Muscle layer of duodenum (tissue), 2 donors: ENCODE results near the gene UBA7.

ENCODE experiments used
- H3K27ac ChIP-seq: one replicate; pipeline ENCODE4 v1.7.0; 2013; ENCODE audit warnings: mild to moderate bottlenecking, low read length
- H3K27me3 ChIP-seq: one replicate; pipeline ENCODE4 v1.7.0; 2013; ENCODE audit warnings: low read depth, mild to moderate bottlenecking, control low read depth, low read length
- H3K36me3 ChIP-seq, 2 donors: one replicate each; pipeline ENCODE4 v1.7.0; 2013; ENCODE audit warnings: low read length in 2 of 2, control low read depth in 1 of 2, mild to moderate bottlenecking in 1 of 2; ENCODE audit not compliant: insufficient read depth in 2 of 2, control insufficient read depth in 1 of 2
- H3K4me1 ChIP-seq, 2 donors: one replicate each; pipeline ENCODE4 v1.7.0; 2013; ENCODE audit warnings: low read length in 2 of 2, mild to moderate bottlenecking in 2 of 2, control low read depth in 1 of 2, moderate library complexity in 1 of 2; ENCODE audit not compliant: insufficient read depth in 2 of 2, control insufficient read depth in 1 of 2
- H3K4me3 ChIP-seq, 2 donors: one replicate each; pipeline ENCODE4 v1.7.0; 2013; ENCODE audit warnings: low read length in 2 of 2, low read depth in 1 of 2, mild to moderate bottlenecking in 1 of 2
- H3K9me3 ChIP-seq, 2 donors: one replicate each; pipeline ENCODE4 v1.7.0; 2013; ENCODE audit warnings: low read length in 2 of 2, control low read depth in 1 of 2, mild to moderate bottlenecking in 1 of 2; ENCODE audit not compliant: control insufficient read depth in 1 of 2
- donor health status: healthy.

UBA7 gene

GRCh38 chr3:49804141-49805041 is 9.4 kb downstream of the UBA7 start:
- H3K9me3 ChIP-seq: no peaks in the 10 kb centered on the region
- H3K4me1 ChIP-seq: peaks cover 10 to 60% of the 10 kb centered on the region in 2 donors
- no peak overlapping the region for H3K27ac ChIP-seq
- H3K36me3 ChIP-seq: peaks cover 7 to 11% of the 10 kb centered on the region in 2 donors
- H3K4me3 ChIP-seq: peak overlapping the region; percentile 55 to 87
- no peaks in the 10 kb centered on the region for H3K27me3 ChIP-seq

GRCh38 chr3:49803465-49804140 is 10.2 kb downstream of the UBA7 start:
- H3K4me1 ChIP-seq: peaks cover 10 to 56% of the 10 kb centered on the region in 2 donors

GRCh38 chr3:49802719-49803464 is 10.9 kb downstream of the UBA7 start, which contains the start of gene INKA1:
Gene INKA1 (plus strand): TSS chr3:49803261. CDS start chr3:49803393, 132 bp downstream.
- peaks cover 10 to 52% of the 10 kb centered on the region in 2 donors for H3K4me1 ChIP-seq
- H3K27ac ChIP-seq: peak within 1 kb of the TSS; percentile 23

More at GRCh38 chr3:49803465-49804140, 10.2 kb downstream of the UBA7 start:
- Histone ChIP-seq H3K27me3 (no peaks in the 10 kb centered on the region), H3K27ac (no peak overlapping the region), H3K36me3 (peaks cover 3 to 4% of the 10 kb centered on the region in 2 donors), H3K9me3 (no peaks in the 10 kb centered on the region), H3K4me3 (peak overlapping the region; percentile 55 to 87)

GRCh38 chr3:49801160-49801559 is 12.6 kb downstream of the UBA7 start:
- no peaks in the 10 kb centered on the region for H3K36me3 ChIP-seq
- H3K4me1 ChIP-seq: peaks cover 0 to 34% of the 10 kb centered on the region in 2 donors
- no peaks in the 10 kb centered on the region for H3K27me3 ChIP-seq
- no peak overlapping the region for H3K27ac ChIP-seq
- H3K9me3 ChIP-seq: no peaks in the 10 kb centered on the region
- H3K4me3 ChIP-seq: no peak overlapping the region

More at GRCh38 chr3:49802719-49803464, 10.9 kb downstream of the UBA7 start, which contains the start of gene INKA1:
- Histone ChIP-seq H3K27me3 (no peaks in the 10 kb centered on the region), H3K36me3 (no peaks in the 10 kb centered on the region), H3K4me3 (peak within 1 kb of the TSS; percentile 73 to 87), H3K9me3 (no peaks in the 10 kb centered on the region)

- Histone ChIP-seq H3K27me3 (no peaks in the 10 kb centered on the region), H3K4me1 (peaks cover 0 to 22% of the 10 kb centered on the region in 2 donors), H3K4me3 (no peak within 1 kb of the TSS), H3K27ac (no peak within 1 kb of the TSS), H3K36me3 (no peaks in the 10 kb centered on the region), H3K9me3 (no peaks in the 10 kb centered on the region)
Measured at GRCh38 chr3:49799761-49800160, 14.0 kb downstream of the UBA7 start, which contains the start of gene CDHR4. Gene CDHR4 (minus strand): TSS chr3:49799873. CDS start chr3:49799812, 61 bp downstream.

GRCh38 chr3:49799105-49799504 is 14.6 kb downstream of the UBA7 start:
- peaks cover 0 to 15% of the 10 kb centered on the region in 2 donors for H3K4me1 ChIP-seq
- H3K36me3 ChIP-seq: no peaks in the 10 kb centered on the region
- H3K27ac ChIP-seq: no peak overlapping the region
- H3K4me3 ChIP-seq: no peak overlapping the region
- H3K27me3 ChIP-seq: no peaks in the 10 kb centered on the region
- no peaks in the 10 kb centered on the region for H3K9me3 ChIP-seq

- Histone ChIP-seq H3K9me3 (no peaks in the 10 kb centered on the region), H3K36me3 (no peaks in the 10 kb centered on the region), H3K4me3 (no peak overlapping the region), H3K27ac (no peak overlapping the region), H3K27me3 (no peaks in the 10 kb centered on the region), H3K4me1 (peaks cover 0 to 3% of the 10 kb centered on the region in 2 donors)
Measured at GRCh38 chr3:49794926-49795905, 18.5 kb downstream of the UBA7 start.

GRCh38 chr3:49794431-49794830 is 19.3 kb downstream of the UBA7 start:
- no peak overlapping the region for H3K27ac ChIP-seq
- H3K4me3 ChIP-seq: no peak overlapping the region
- no peaks in the 10 kb centered on the region for H3K36me3 ChIP-seq
- no peaks in the 10 kb centered on the region for H3K27me3 ChIP-seq
- H3K9me3 ChIP-seq: no peaks in the 10 kb centered on the region
- H3K4me1 ChIP-seq: no peaks in the 10 kb centered on the region

- Histone ChIP-seq H3K36me3 (no peaks in the 10 kb centered on the region), H3K27ac (no peak overlapping the region), H3K4me1 (no peaks in the 10 kb centered on the region), H3K27me3 (no peaks in the 10 kb centered on the region), H3K9me3 (no peaks in the 10 kb centered on the region), H3K4me3 (no peak overlapping the region)
Measured at GRCh38 chr3:49793486-49794085, 20.2 kb downstream of the UBA7 start.
